ENCODE measurements around the gene MAOA.

MAOA gene

DNA sequence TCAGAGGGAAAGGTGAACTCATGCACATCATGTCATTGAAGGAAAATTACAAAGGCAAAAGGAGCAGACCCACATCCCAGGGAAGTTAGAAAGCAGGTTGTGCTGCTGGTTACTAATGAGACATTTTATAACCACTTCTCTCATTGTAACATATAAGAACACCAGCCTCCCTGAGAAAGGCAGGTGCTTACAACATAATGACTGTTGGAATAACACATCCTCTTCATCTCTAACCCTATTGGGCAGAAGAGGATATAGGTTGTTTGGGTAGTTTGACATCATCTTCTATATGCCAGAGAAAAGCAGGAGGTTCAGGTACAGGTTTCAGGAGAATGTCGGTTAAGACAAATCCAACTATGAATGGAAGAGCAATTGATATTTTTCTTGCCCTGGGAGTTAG lies 77.6 kb downstream of the MAOA start:
- H3F3A ChIP-seq (ENCODE audit: insufficient read depth, low read length) = no peaks in the 10 kb centered on the region
- no peaks in the 10 kb centered on the region for H3K4me1 ChIP-seq (ENCODE audit: insufficient read depth, low read length, severe bottlenecking)
- H3K4me2 ChIP-seq (ENCODE audit: low read length) = no peak overlapping the region
- no peaks in the 10 kb centered on the region for H3K27me3 ChIP-seq (ENCODE audit: insufficient read depth, low read length)
- no peaks in the 10 kb centered on the region for H4K20me1 ChIP-seq (ENCODE audit: insufficient read depth, low read length)
- H3K4me3 ChIP-seq (ENCODE audit: low read depth, low read length, poor library complexity, severe bottlenecking) = no peak overlapping the region
- H3K9ac ChIP-seq (ENCODE audit: low read length) = no peak overlapping the region
- H3K27ac ChIP-seq (ENCODE audit: low read depth, low read length, poor library complexity, severe bottlenecking) = no peak overlapping the region
- no peaks in the 10 kb centered on the region for H3K9me2 ChIP-seq (ENCODE audit: low read depth, low read length)
- TF ChIP-seq, protein P1, sequence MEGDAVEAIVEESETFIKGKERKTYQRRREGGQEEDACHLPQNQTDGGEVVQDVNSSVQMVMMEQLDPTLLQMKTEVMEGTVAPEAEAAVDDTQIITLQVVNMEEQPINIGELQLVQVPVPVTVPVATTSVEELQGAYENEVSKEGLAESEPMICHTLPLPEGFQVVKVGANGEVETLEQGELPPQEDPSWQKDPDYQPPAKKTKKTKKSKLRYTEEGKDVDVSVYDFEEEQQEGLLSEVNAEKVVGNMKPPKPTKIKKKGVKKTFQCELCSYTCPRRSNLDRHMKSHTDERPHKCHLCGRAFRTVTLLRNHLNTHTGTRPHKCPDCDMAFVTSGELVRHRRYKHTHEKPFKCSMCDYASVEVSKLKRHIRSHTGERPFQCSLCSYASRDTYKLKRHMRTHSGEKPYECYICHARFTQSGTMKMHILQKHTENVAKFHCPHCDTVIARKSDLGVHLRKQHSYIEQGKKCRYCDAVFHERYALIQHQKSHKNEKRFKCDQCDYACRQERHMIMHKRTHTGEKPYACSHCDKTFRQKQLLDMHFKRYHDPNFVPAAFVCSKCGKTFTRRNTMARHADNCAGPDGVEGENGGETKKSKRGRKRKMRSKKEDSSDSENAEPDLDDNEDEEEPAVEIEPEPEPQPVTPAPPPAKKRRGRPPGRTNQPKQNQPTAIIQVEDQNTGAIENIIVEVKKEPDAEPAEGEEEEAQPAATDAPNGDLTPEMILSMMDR (IDR thresholded peaks at IDR 0.05; ENCODE audit: low read length) = no peak
- TF ChIP-seq EZH2 (IDR thresholded peaks at IDR 0.05; ENCODE audit: borderline replicate concordance, low read length) = no peak
- no peaks in the 10 kb centered on the region for H3K36me3 ChIP-seq (ENCODE audit: insufficient read depth, low read length)
- H2AFZ ChIP-seq (ENCODE audit: low read length) = no peak overlapping the region
- H3K9me3 ChIP-seq (ENCODE audit: low read length) = no peaks in the 10 kb centered on the region
- H3K79me2 ChIP-seq (ENCODE audit: insufficient read depth, low read length) = no peaks in the 10 kb centered on the region

DNA sequence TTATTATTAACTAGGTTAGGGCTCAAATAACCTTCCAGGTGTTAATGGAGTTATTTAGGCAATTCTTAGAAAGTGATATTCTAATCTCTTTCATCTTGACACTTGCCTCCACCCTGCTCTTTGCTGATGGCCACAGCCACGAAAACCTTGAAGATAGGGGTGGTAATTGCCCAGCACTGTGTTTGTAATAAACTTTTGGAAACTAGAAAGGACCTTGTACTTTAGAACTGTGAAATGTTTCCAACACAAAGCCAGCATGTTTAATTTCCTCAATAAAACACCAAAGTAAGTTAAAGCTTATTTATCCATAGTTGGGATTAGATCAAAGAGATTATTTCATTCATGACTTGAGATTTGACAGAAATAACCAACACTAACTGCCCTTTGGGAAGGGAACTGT lies 78.3 kb downstream of the MAOA start:
- H2AFZ ChIP-seq (ENCODE audit: low read length) = no peak overlapping the region
- H3K36me3 ChIP-seq (ENCODE audit: insufficient read depth, low read length) = no peaks in the 10 kb centered on the region
- H3K9ac ChIP-seq (ENCODE audit: low read length) = no peak overlapping the region
- H3K27me3 ChIP-seq (ENCODE audit: insufficient read depth, low read length) = no peaks in the 10 kb centered on the region
- H3K4me2 ChIP-seq (ENCODE audit: low read length) = no peak overlapping the region
- H4K20me1 ChIP-seq (ENCODE audit: insufficient read depth, low read length) = no peaks in the 10 kb centered on the region
- H3K79me2 ChIP-seq (ENCODE audit: insufficient read depth, low read length) = no peaks in the 10 kb centered on the region
- no peaks in the 10 kb centered on the region for H3K9me3 ChIP-seq (ENCODE audit: low read length)
- no peaks in the 10 kb centered on the region for H3F3A ChIP-seq (ENCODE audit: insufficient read depth, low read length)
- no peak overlapping the region for H3K27ac ChIP-seq (ENCODE audit: low read depth, low read length, poor library complexity, severe bottlenecking)
- no peaks in the 10 kb centered on the region for H3K9me2 ChIP-seq (ENCODE audit: low read depth, low read length)
- no peaks in the 10 kb centered on the region for H3K4me1 ChIP-seq (ENCODE audit: insufficient read depth, low read length, severe bottlenecking)
- no peak overlapping the region for H3K4me3 ChIP-seq (ENCODE audit: low read depth, low read length, poor library complexity, severe bottlenecking)
- TF ChIP-seq, protein P1 (IDR thresholded peaks at IDR 0.05; ENCODE audit: low read length) = no peak
- TF ChIP-seq EZH2 (IDR thresholded peaks at IDR 0.05; ENCODE audit: borderline replicate concordance, low read length) = no peak

DNA sequence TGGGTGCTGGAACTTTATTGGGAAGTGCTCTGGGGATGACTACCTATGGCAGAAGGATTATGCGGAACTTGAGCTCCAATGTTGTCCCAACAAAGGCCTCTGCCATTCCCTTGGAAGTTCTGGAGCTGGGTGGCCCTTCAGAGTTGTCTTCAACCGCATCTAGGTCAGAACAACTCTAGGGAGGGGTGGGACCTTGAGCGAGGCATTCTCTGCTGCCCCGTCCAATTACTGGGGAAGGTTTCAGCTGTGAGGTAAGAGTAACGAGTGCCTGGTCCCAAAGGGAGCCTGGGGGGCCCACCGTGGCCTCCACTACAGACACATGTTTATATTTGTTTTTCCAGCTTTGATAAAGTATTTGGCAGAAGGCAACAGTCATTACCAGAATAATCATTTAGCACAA lies 79.4 kb downstream of the MAOA start:
- no peak overlapping the region for H3K4me3 ChIP-seq (ENCODE audit: low read depth, low read length, poor library complexity, severe bottlenecking)
- H3K4me1 ChIP-seq (ENCODE audit: insufficient read depth, low read length, severe bottlenecking) = no peaks in the 10 kb centered on the region
- no peaks in the 10 kb centered on the region for H3K36me3 ChIP-seq (ENCODE audit: insufficient read depth, low read length)
- TF ChIP-seq, protein P1 (IDR thresholded peaks at IDR 0.05; ENCODE audit: low read length) = no peak
- TF ChIP-seq EZH2 (IDR thresholded peaks at IDR 0.05; ENCODE audit: borderline replicate concordance, low read length) = no peak
- no peak overlapping the region for H3K27ac ChIP-seq (ENCODE audit: low read depth, low read length, poor library complexity, severe bottlenecking)
- no peaks in the 10 kb centered on the region for H3K9me3 ChIP-seq (ENCODE audit: low read length)
- H3K79me2 ChIP-seq (ENCODE audit: insufficient read depth, low read length) = no peaks in the 10 kb centered on the region
- no peak overlapping the region for H3K4me2 ChIP-seq (ENCODE audit: low read length)
- H3K9ac ChIP-seq (ENCODE audit: low read length) = no peak overlapping the region
- no peaks in the 10 kb centered on the region for H3K27me3 ChIP-seq (ENCODE audit: insufficient read depth, low read length)
- no peaks in the 10 kb centered on the region for H3K9me2 ChIP-seq (ENCODE audit: low read depth, low read length)
- H4K20me1 ChIP-seq (ENCODE audit: insufficient read depth, low read length) = no peaks in the 10 kb centered on the region
- no peak overlapping the region for H2AFZ ChIP-seq (ENCODE audit: low read length)
- no peaks in the 10 kb centered on the region for H3F3A ChIP-seq (ENCODE audit: insufficient read depth, low read length)
